Stimulated activated CD8-positive, alpha-beta memory T cell treated with anti-CD3 and anti-CD28 coated beads, Interleukin-7, amount 100 ng/mL, for 4 hours (primary cell): ENCODE results near the gene DESI1.
"Not testable (repeated sequence)": the region's sequence is repeated elsewhere in the genome, so short reads cannot be mapped to it uniquely, and the experiment has no call there.

Experiments
- DNase-seq, 2 donors: peaks; one replicate each; pipeline ENCODE4 v3.0.0-alpha.2; 2020; ENCODE audit warnings: low read depth in 2 of 2

The DESI1 gene

GRCh38 chr22:41634610-41635009, 13.8 kb upstream of the DESI1 start:
- DNase-seq, result not testable (repeated sequence)

- DNase-seq, result not testable (repeated sequence)
Observed at GRCh38 chr22:41631615-41632014, 10.8 kb upstream of the DESI1 start.

GRCh38 chr22:41631115-41631514, 10.3 kb upstream of the DESI1 start:
- not testable (repeated sequence) for DNase-seq

- DNase-seq, result no peak
Observed at GRCh38 chr22:41625577-41625976, 4.7 kb upstream of the DESI1 start.

- no peak for DNase-seq
Observed at GRCh38 chr22:41621911-41622179, 1.0 kb upstream of the DESI1 start.

GRCh38 chr22:41621099-41621910, 462 bp upstream of the DESI1 start, which contains the start of gene XRCC6:
Gene XRCC6, plus strand, starts transcription at chr22:41621295. Its CDS starts 710 bp downstream, at chr22:41622005.
- peak; percentile 99 to 100 for DNase-seq

- DNase-seq, result peak; percentile 17 to 38
Observed at GRCh38 chr22:41619979-41620588, 759 bp downstream of the DESI1 start.

GRCh38 chr22:41613456-41613855, 7.4 kb downstream of the DESI1 start:
- no peak for DNase-seq

GRCh38 chr22:41612603-41613306, 8.1 kb downstream of the DESI1 start:
- DNase-seq, result no peak

GRCh38 chr22:41608386-41608785, 12.5 kb downstream of the DESI1 start:
- no peak for DNase-seq

GRCh38 chr22:41603873-41604332, 16.9 kb downstream of the DESI1 start:
- peak; percentile 40 to 41 for DNase-seq

- no peak for DNase-seq
Observed at GRCh38 chr22:41600976-41601375, 19.9 kb downstream of the DESI1 start.

- DNase-seq, result no peak
Observed at GRCh38 chr22:41598891-41599635, 21.8 kb downstream of the DESI1 start.

- DNase-seq, result no peak
Observed at GRCh38 chr22:41598081-41598480, 22.8 kb downstream of the DESI1 start.

GRCh38 chr22:41597635-41597953, 23.2 kb downstream of the DESI1 start:
- no peak for DNase-seq

- no peak for DNase-seq
Observed at GRCh38 chr22:41596776-41597634, 23.8 kb downstream of the DESI1 start.

- no peak for DNase-seq
Observed at GRCh38 chr22:41595703-41596102, 25.1 kb downstream of the DESI1 start.

- DNase-seq, result not testable (repeated sequence)
Observed at GRCh38 chr22:41593336-41593960, 27.4 kb downstream of the DESI1 start.

- DNase-seq, result peak; percentile 100
Observed at GRCh38 chr22:41589391-41590241, 31.2 kb downstream of the DESI1 start, which contains the start of gene PMM1. Gene PMM1, minus strand, starts transcription at chr22:41589840. Its CDS starts 35 bp downstream, at chr22:41589805.

- DNase-seq, result no peak
Observed at GRCh38 chr22:41587347-41587723, 33.5 kb downstream of the DESI1 start.
